IMR-90 (cell line): Measurements from ENCODE around the gene TNKS2. TPM values are rescaled to one million over a fixed set of nuclear protein-coding genes. Genes with fewer than 3 reads are reported as not detected.

Experiments used
- ATAC-seq: fragments of 200-7000 bp; cut with Tn5 transposase; 2 replicates; pipeline ENCODE4 v1.9.1; 2020; ENCODE audit warnings: low read depth, mild to moderate bottlenecking, moderate library complexity
- BruUV-seq: library from RNA; stranded (reverse); fragments of 400-500 nt; replicated peaks from 2 replicates; lab custom pipeline; 2021; lab: Mats Ljungman, UMichigan
- CTCF ChIA-PET: fragments of 300-600 bp; formaldehyde crosslinking; extraction: SDS; loops from one replicate; lab custom pipeline; 2021; ENCODE audit warnings: antibody characterized with exemption; lab: Yijun Ruan, JAX
- POLR2A ChIA-PET: fragments of 300-600 bp; sonication (Branson Sonifier 250); formaldehyde crosslinking; loops from one replicate; lab custom pipeline; 2022; ENCODE audit warnings: antibody characterized with exemption; ENCODE audit not compliant: unreplicated experiment; lab: Charles Lee
- DNase-seq: peaks from one replicate; pipeline ENCODE4 v3.0.0; 2013
- H2AFZ ChIP-seq: replicated peaks from 2 replicates; pipeline ENCODE3; 2013; ENCODE audit warnings: low read length, mild to moderate bottlenecking; ENCODE audit not compliant: poor library complexity
- H2AK5ac ChIP-seq: 2 replicates; pipeline ENCODE4 v1.6.1; 2013; ENCODE audit warnings: low read depth, low read length, inconsistent platforms
- H2AK9ac ChIP-seq: replicated peaks from 2 replicates; pipeline ENCODE3; 2013; ENCODE audit warnings: mild to moderate bottlenecking, low read depth, low read length, moderate library complexity; ENCODE audit not compliant: poor library complexity
- H2BK120ac ChIP-seq: 2 replicates; pipeline ENCODE4 v1.6.1; 2013; ENCODE audit warnings: low read depth, low read length, inconsistent platforms
- H2BK15ac ChIP-seq: 3 replicates; pipeline ENCODE4 v1.6.1; 2013; ENCODE audit warnings: low read depth, low read length, inconsistent platforms
- H2BK20ac ChIP-seq: 2 replicates; pipeline ENCODE4 v1.6.1; 2013; ENCODE audit warnings: low read depth, mild to moderate bottlenecking, inconsistent platforms, low read length, moderate library complexity
- H2BK5ac ChIP-seq: 2 replicates; pipeline ENCODE4 v1.6.1; 2013; ENCODE audit warnings: mild to moderate bottlenecking, low read depth, low read length, inconsistent platforms; ENCODE audit not compliant: poor library complexity, severe bottlenecking
- H3K14ac ChIP-seq: replicated peaks from 2 replicates; pipeline ENCODE4 v1.6.1; 2013; ENCODE audit warnings: low read depth, low read length, inconsistent platforms
- H3K18ac ChIP-seq: 2 replicates; pipeline ENCODE4 v1.6.1; 2013; ENCODE audit warnings: low read depth, low read length, control low read depth
- H3K23ac ChIP-seq: 2 replicates; pipeline ENCODE4 v1.6.1; 2013; ENCODE audit warnings: low read depth, low read length, inconsistent platforms
- H3K27ac ChIP-seq: 2 replicates; pipeline ENCODE4 v1.5.1; 2013; ENCODE audit warnings: mild to moderate bottlenecking, control low read depth, low read length; ENCODE audit not compliant: insufficient read depth
- H3K27me3 ChIP-seq: 2 replicates; pipeline ENCODE4 v1.6.1; 2013; ENCODE audit warnings: low read length; ENCODE audit not compliant: control insufficient read depth, insufficient read depth
- H3K36me3 ChIP-seq: 2 replicates; pipeline ENCODE4 v1.6.1; 2013; ENCODE audit warnings: low read length, mixed read lengths; ENCODE audit not compliant: control insufficient read depth, insufficient read depth
- H3K4ac ChIP-seq: 2 replicates; pipeline ENCODE4 v1.6.1; 2013; ENCODE audit warnings: low read depth, low read length, inconsistent platforms
- H3K4me1 ChIP-seq: 2 replicates; pipeline ENCODE4 v1.6.1; 2013; ENCODE audit warnings: low read length, mixed read lengths; ENCODE audit not compliant: control insufficient read depth, insufficient read depth
- H3K4me2 ChIP-seq: 2 replicates; pipeline ENCODE4 v1.6.1; 2013; ENCODE audit warnings: low read depth, mild to moderate bottlenecking, control low read depth, low read length, moderate library complexity
- H3K4me3 ChIP-seq: 2 replicates; pipeline ENCODE4 v1.5.1; 2013; ENCODE audit warnings: low read depth, mild to moderate bottlenecking, control low read depth, low read length, moderate library complexity; ENCODE audit not compliant: insufficient read depth
- H3K56ac ChIP-seq: 2 replicates; pipeline ENCODE4 v1.6.1; 2013; ENCODE audit warnings: low read length, inconsistent platforms; ENCODE audit not compliant: insufficient read depth; ENCODE audit errors: extremely low read depth
- H3K79me1 ChIP-seq, 2 experiments: 2 replicates each; pipeline ENCODE4 v1.6.1; 2013; ENCODE audit warnings: low read length in 2 of 2, inconsistent platforms in 1 of 2, low read depth in 1 of 2
- H3K9ac ChIP-seq: 2 replicates; pipeline ENCODE4 v1.6.1; 2013; ENCODE audit warnings: low read depth, low read length, control low read depth
- H3K9me1 ChIP-seq: 2 replicates; pipeline ENCODE4 v1.6.1; 2013; ENCODE audit warnings: low read length, inconsistent platforms; ENCODE audit not compliant: insufficient read depth
- H3K9me3 ChIP-seq: 2 replicates; pipeline ENCODE4 v1.6.1; 2013; ENCODE audit warnings: low read length; ENCODE audit not compliant: control insufficient read depth, insufficient read depth
- H4K20me1 ChIP-seq: 2 replicates; pipeline ENCODE4 v1.6.1; 2013; ENCODE audit warnings: low read length, inconsistent platforms; ENCODE audit not compliant: insufficient read depth
- H4K5ac ChIP-seq: 2 replicates; pipeline ENCODE4 v1.6.1; 2013; ENCODE audit warnings: mild to moderate bottlenecking, low read depth, low read length, control low read depth
- H4K8ac ChIP-seq, 2 experiments: 2 replicates each; pipeline ENCODE4 v1.6.1; 2013; ENCODE audit warnings: low read depth in 2 of 2, low read length in 2 of 2, control low read depth in 1 of 2, inconsistent platforms in 1 of 2
- H4K91ac ChIP-seq: 2 replicates; pipeline ENCODE4 v1.6.1; 2013; ENCODE audit warnings: low read depth, low read length, inconsistent platforms; ENCODE audit not compliant: insufficient read depth
- BHLHE40 ChIP-seq: fragments of 150-350 bp; IDR thresholded peaks from 2 replicates; pipeline ENCODE4 v1.6.1; 2016; ENCODE audit warnings: mild to moderate bottlenecking, low read depth, low read length
- CEBPB ChIP-seq: IDR thresholded peaks from 2 replicates; pipeline ENCODE4 v1.6.1; 2012; ENCODE audit warnings: low read depth, low read length, improper control_type of control experiment
- CHD1 ChIP-seq: IDR thresholded peaks from 2 replicates; pipeline ENCODE4 v1.6.1; 2012; ENCODE audit warnings: low read depth, low read length, improper control_type of control experiment
- CTCF ChIP-seq: conservative IDR thresholded peaks from 2 replicates; pipeline ENCODE4 v1.5.1; 2012; ENCODE audit warnings: mild to moderate bottlenecking, low read depth, low read length, improper control_type of control experiment
- ELK1 ChIP-seq: fragments of 150-350 bp; IDR thresholded peaks from 2 replicates; pipeline ENCODE4 v1.6.1; 2016; ENCODE audit warnings: low read depth, mild to moderate bottlenecking, low read length, moderate library complexity, borderline replicate concordance
- FOS ChIP-seq: fragments of 150-350 bp; IDR thresholded peaks from 2 replicates; pipeline ENCODE4 v1.6.1; 2016; ENCODE audit warnings: low read depth, low read length
- MAFK ChIP-seq: IDR thresholded peaks from 2 replicates; pipeline ENCODE4 v1.6.1; 2012; ENCODE audit warnings: low read depth, low read length, improper control_type of control experiment
- MAZ ChIP-seq: IDR thresholded peaks from 2 replicates; pipeline ENCODE4 v1.6.1; 2012; ENCODE audit warnings: low read depth, mild to moderate bottlenecking, low read length, improper control_type of control experiment, moderate library complexity, borderline replicate concordance
- MXI1 ChIP-seq: IDR thresholded peaks from 2 replicates; pipeline ENCODE4 v1.6.1; 2012; ENCODE audit warnings: low read depth, mild to moderate bottlenecking, low read length, moderate library complexity, borderline replicate concordance
- NFE2L2 ChIP-seq: fragments of 150-350 bp; IDR thresholded peaks from 2 replicates; pipeline ENCODE4 v1.6.1; 2016; ENCODE audit warnings: low read depth, mild to moderate bottlenecking, low read length
- POLR2A ChIP-seq: IDR thresholded peaks from 2 replicates; pipeline ENCODE4 v1.6.1; 2012; ENCODE audit warnings: mild to moderate bottlenecking, low read depth, low read length
- RAD21 ChIP-seq: IDR thresholded peaks from 2 replicates; pipeline ENCODE4 v1.6.1; 2012; ENCODE audit warnings: low read length, improper control_type of control experiment
- RCOR1 ChIP-seq: IDR thresholded peaks from 2 replicates; pipeline ENCODE4 v1.6.1; 2012; ENCODE audit warnings: mild to moderate bottlenecking, low read length, improper control_type of control experiment; ENCODE audit not compliant: insufficient replicate concordance
- RFX5 ChIP-seq: IDR thresholded peaks from 2 replicates; pipeline ENCODE4 v1.8.0; 2012; ENCODE audit warnings: low read depth, mild to moderate bottlenecking, low read length, moderate library complexity
- SMC3 ChIP-seq: fragments of 150-350 bp; IDR thresholded peaks from 2 replicates; pipeline ENCODE4 v1.6.1; 2016; ENCODE audit warnings: low read depth, mild to moderate bottlenecking, antibody characterized with exemption, low read length, moderate library complexity
- USF2 ChIP-seq: fragments of 150-350 bp; IDR thresholded peaks from 2 replicates; pipeline ENCODE4 v1.6.1; 2017; ENCODE audit warnings: mild to moderate bottlenecking, antibody characterized with exemption, low read length, low read depth
- WGBS, 2 experiments: methylation state at CpG; one replicate each; pipeline versions ENCODE4 v1.1.5 to v1.1.7; 2013; ENCODE audit warnings: missing lambda C conversion rate in 2 of 2; ENCODE audit not compliant: insufficient read length in 1 of 2; ENCODE audit errors: extremely low coverage in 2 of 2; 5-methylcytosine and 5-hydroxymethylcytosine counted together
- dilution Hi-C: fragments of 300-500 bp; cut with HindIII; formaldehyde crosslinking; loops from one replicate; pipeline ENCODE4 v1.14.3; 2018; ENCODE audit warnings: low sequenced_read_pairs; ENCODE audit not compliant: unreplicated experiment
- in situ Hi-C: fragments of 300-500 bp; cut with MboI; formaldehyde crosslinking; loops from 3 replicates; pipeline ENCODE4 v1.14.3; 2019; ENCODE audit warnings: low sequenced_read_pairs, inconsistent platforms, mixed read lengths
- intact Hi-C: fragments of 100-400 bp; cut with micrococcal nuclease; formaldehyde crosslinking; loops from 2 replicates; pipeline ENCODE4 v1.10.0; 2022
- polyA plus RNA-seq, 3 experiments: library from polyadenylated mRNA; depleted of rRNA; stranded (reverse); fragments of >200 nt; gene quantifications; 2 replicates each; pipeline ENCODE4 v1.2.3, GENCODE V29; 2012; ENCODE audit warnings: low replicate concordance in 1 of 3
- total RNA-seq: library from RNA; depleted of rRNA; stranded (reverse); fragments of >200 nt; gene quantifications from 2 replicates; pipeline ENCODE4 v1.2.3, GENCODE V29; 2012

Gene TNKS2
- total and polyA plus RNA-seq, 2 of the 4 experiments (the other 2 are of a cell fraction) = 17.0 to 41.4 TPM

GRCh38 chr10:91787258-91787657, 11.0 kb upstream of the TNKS2 start:
- intact Hi-C loops = no loop called here
- no peaks in the 10 kb centered on the region for H4K20me1 ChIP-seq

More at GRCh38 chr10:91787258-91787657, 11.0 kb upstream of the TNKS2 start:
- Histone ChIP-seq H3K36me3 (no peaks in the 10 kb centered on the region), H4K91ac (no peak overlapping the region), H2AK5ac (no peak overlapping the region), H2BK15ac (no peak overlapping the region), H3K9me1 (no peaks in the 10 kb centered on the region), H4K8ac (no peak overlapping the region), H3K18ac (no peak overlapping the region), H3K27ac (no peak overlapping the region), H3K23ac (no peak overlapping the region), H2BK120ac (no peak overlapping the region), H2AK9ac (no peak overlapping the region), H3K4me1 (no peaks in the 10 kb centered on the region), H4K5ac (no peak overlapping the region), H3K56ac (no peak overlapping the region), H3K4me2 (no peak overlapping the region), H3K9me3 (no peaks in the 10 kb centered on the region), H2BK20ac (no peak overlapping the region), H3K9ac (no peak overlapping the region), H2BK5ac (no peak overlapping the region), H3K4me3 (no peak overlapping the region), H3K14ac (no peak overlapping the region), H3K27me3 (peaks cover 2% of the 10 kb centered on the region), H3K4ac (no peak overlapping the region), H3K79me1 (no peaks in the 10 kb centered on the region), H2AFZ (no peak overlapping the region)
- in situ Hi-C loops = no loop called here
- BruUV-seq = no TSS peak
- DNase-seq = no peak
- dilution Hi-C loops = no loop called here
- ATAC-seq = no peak
- ChIA-PET CTCF (no interaction called here), POLR2A (no interaction called here)
- TF ChIP-seq FOS = no peak
- TF ChIP-seq RFX5 = no peak
- no peak for TF ChIP-seq SMC3
- TF ChIP-seq BHLHE40 = no peak
- no peak for TF ChIP-seq USF2
- TF ChIP-seq NFE2L2 = no peak
- TF ChIP-seq MXI1 = no peak
- no peak for TF ChIP-seq RCOR1
- TF ChIP-seq CHD1 = no peak
- no peak for TF ChIP-seq RAD21
- TF ChIP-seq MAZ = no peak
- TF ChIP-seq CEBPB = no peak
- TF ChIP-seq MAFK = no peak
- TF ChIP-seq POLR2A = no peak
- TF ChIP-seq ELK1 = no peak
- TF ChIP-seq CTCF = no peak
- no CpG with 5 or more reads among the region's 2 CpGs for WGBS, 2 experiments
